GM18505 (cell line): Measurements from ENCODE around the gene ITGA7.

Experiments
- ATAC-seq: cut with Tn5 transposase; IDR thresholded peaks from one replicate; pipeline ENCODE4 v1.9.1; 2021; ENCODE audit not compliant: unreplicated experiment
- POLR2A ChIP-seq: IDR thresholded peaks from 4 replicates; pipeline ENCODE4 v1.6.1; 2011; ENCODE audit warnings: borderline replicate concordance; ENCODE audit not compliant: insufficient read depth, insufficient read length; ENCODE audit errors: extremely low read depth

The ITGA7 gene

DNA sequence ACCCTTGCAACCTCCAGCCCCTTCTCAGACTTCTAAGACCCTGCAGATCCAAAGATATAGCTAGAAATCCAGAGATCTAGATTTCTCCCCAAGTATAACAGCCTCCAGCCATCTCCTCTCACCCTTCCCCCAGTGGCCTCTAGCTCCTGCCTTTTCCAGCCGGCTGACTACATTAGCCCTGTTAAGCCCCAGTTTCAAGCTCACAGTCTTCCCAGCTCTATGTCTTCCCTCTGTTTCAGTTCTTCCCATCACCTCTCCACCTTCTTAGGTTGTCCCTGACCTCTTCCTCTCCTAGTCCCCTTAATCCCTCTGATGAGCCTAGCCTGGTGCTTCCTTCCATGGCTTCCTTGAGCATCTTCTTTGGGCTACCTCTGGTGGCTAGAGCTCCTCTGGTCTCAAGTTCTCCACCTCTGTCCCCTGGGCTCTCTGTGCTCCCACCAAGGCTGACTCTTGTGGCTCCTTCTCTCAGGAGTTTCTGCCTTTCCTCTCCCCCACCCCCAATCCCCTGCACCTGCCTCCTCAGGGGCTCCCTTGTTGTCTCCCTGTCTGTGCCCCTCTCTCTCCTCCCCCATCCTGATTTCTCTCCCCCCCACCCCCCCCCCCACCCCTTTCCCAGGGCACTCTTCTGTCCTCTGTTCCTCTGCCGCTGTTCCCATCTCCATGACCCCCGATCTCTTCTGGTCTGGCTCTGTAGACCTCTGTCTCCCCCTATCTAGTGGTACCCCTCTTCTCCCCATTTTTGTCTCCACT is 34.4 kb upstream of the ITGA7 start:
- TF ChIP-seq POLR2A = no peak
- ATAC-seq = no peak

- no peak for ATAC-seq
- TF ChIP-seq POLR2A = no peak
These were observed 31.3 kb upstream of the ITGA7 start for GRCh38 chr12:55739025-55739378.

- peak; percentile 77 for ATAC-seq
- TF ChIP-seq POLR2A = peak; percentile 27
These were observed 30.7 kb upstream of the ITGA7 start for GRCh38 chr12:55738123-55739024.

DNA sequence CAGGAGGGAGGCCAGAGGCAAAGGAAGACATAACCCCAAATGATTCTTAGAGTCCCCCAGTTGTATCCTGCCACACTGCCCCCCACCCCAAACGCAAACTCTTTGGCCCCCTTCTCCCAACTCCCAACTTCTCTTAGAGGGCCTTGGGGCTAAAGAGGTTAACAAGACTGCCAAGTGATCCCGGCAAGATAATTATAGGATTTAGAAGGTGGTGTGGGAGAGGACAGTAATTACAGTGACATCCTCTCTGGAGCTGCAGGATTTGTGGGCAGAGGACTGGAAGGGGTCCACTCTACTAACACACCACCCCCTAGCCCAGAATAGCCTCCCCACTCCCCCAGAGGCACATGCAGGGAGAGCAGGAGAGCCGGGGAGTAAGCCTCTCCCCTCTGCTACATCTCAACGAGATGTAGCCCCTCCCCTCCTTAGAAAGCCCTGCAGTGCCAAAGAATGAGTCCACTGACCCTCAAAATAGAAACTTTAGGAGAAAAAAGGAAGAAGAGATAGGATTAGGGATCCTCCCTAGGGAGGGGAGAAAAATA is 29.9 kb upstream of the ITGA7 start:
- no peak for TF ChIP-seq POLR2A
- peak; percentile 8 for ATAC-seq

GRCh38 chr12:55736780-55737580 is 29.3 kb upstream of the ITGA7 start:
- no peak for ATAC-seq

GRCh38 chr12:55736076-55736475 is 28.4 kb upstream of the ITGA7 start:
- no peak for ATAC-seq
- TF ChIP-seq POLR2A = no peak

More at GRCh38 chr12:55736780-55737580, 29.3 kb upstream of the ITGA7 start:
- TF ChIP-seq POLR2A = no peak

GRCh38 chr12:55734595-55734994 is 26.9 kb upstream of the ITGA7 start:
- ATAC-seq = no peak
- no peak for TF ChIP-seq POLR2A

DNA sequence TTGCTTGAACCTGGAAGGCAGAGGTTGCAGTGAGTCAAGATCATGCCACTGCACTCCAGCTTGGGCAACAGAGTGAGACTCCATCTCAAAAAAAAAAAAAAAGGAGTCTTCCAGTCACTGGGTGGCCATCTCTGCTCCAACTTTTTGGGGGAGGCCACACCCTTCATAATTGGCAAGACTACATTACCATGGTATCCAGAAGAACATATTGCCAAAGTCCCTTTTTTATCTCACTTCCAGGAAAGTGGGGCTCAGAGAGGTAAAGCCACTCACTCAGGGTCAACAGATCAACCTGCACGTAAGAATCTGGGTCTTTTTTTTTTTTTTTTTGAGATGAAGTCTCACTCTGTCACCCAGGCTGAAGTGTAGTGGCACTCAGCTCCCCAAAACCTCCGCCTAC is 26.2 kb upstream of the ITGA7 start:
- TF ChIP-seq POLR2A = no peak
- ATAC-seq = no peak

DNA sequence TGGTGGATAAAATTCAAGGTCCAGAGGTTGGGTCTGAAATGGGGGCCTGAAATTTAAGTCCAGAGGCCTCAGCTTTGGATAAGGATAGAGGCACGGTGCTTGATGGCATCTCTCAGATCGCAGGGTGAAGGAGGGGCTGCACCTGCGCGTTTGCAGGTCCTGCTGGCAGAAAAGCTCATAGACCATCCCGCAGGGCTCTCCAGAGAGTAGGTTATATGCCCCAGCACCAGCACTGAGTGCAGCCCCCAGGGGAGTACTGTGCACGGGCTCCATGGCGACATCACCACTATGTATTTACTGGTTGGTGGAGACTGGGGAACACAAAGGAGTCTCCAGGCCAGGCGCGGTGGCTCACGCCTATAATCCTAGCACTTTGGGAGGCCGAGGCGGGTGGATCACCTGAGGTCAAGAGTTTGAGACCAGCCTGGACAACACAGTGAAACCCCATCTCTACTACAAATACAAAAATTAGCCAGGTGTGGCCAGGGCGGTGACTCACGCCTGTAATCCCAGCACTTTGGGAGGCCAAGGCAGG is 25.4 kb upstream of the ITGA7 start:
- no peak for ATAC-seq
- no peak for TF ChIP-seq POLR2A

- no peak for ATAC-seq
- no peak for TF ChIP-seq POLR2A
These were observed 24.6 kb upstream of the ITGA7 start for GRCh38 chr12:55732288-55732687.

DNA sequence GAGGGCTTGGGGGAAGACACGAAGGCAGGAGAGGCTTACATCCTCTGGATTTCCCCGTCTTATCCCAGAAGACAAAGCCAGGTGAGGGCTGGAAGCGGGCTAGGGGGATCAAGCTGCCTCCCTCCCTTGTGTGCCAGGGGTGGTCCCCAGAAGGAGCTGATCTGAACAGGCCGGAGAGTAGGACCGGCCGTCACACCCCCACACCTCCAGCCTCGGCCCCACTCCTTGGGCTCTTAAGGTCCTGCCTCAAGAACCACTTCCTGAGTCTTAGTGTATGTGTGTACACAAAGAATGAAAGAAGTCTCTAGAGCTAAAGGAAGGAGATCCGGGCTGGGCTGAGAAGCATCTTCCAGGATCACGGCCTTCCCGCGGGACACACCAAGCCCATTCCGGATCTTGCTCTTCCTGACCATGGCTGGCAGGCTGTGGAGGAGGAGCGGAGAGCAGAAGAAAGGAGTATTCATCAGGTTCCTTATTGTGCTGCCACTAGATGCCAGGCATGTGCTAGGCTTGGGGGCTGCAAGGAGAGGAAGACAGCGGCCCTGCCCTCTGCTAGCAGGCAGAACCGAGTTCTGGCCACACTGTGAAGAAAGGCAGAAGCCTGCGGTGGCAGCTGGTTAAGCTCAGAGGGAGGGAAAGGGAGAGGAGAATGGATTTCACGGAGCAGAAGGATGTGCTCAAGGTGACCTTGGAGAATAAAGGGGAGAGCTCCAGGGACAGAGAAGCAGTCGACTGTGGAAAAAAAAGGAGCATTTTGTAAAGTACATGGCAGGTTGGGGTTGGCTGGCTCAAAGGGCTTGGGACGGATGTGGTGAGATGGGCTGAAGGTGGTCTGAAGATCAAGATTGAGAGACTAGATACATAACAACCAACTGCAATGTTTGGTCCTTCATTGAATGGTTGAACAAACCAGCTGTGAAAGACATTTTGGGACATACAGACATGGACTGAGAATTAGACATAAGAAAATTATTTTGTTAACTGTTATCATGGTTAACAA is 22.4 kb upstream of the ITGA7 start:
- TF ChIP-seq POLR2A = no peak
- peak; percentile 43 for ATAC-seq
